Measurements from ENCODE around the gene DCAF5. TPM values are rescaled to one million over a fixed set of nuclear protein-coding genes. Genes with fewer than 3 reads are reported as not detected.
"Not testable (repeated sequence)": the region's sequence is repeated elsewhere in the genome, so short reads cannot be mapped to it uniquely, and the experiment has no call there.

The DCAF5 gene
- total and polyA plus RNA-seq, 2 of the 13 experiments (the other 11 are each of a cell fraction or from before 2014, with no cell fraction given) = 13.4 to 31.6 TPM

- BruUV-seq (replicated peaks); ATAC-seq; H3K36me3 ChIP-seq (replicated peaks in 1 of 2; ENCODE audit: control insufficient read depth in 1 of 2, insufficient read depth in 2 of 2, low read length in 2 of 2); H3K9me3 ChIP-seq (ENCODE audit: low read length); H3K9ac ChIP-seq (ENCODE audit: insufficient read depth, low read depth, low read length); H3K4me2 ChIP-seq (ENCODE audit: low read depth, low read length); H3K4me1 ChIP-seq (ENCODE audit: insufficient read depth, low read length); POLR2A ChIA-PET; CTCF ChIA-PET (ENCODE audit: low intra/inter-chr PET ratio, low total read pairs); H3K79me2 ChIP-seq (ENCODE audit: insufficient read depth, low read length); H3K4me3 ChIP-seq (replicated peaks in 1 of 3; ENCODE audit: insufficient read depth in 1 of 3, low read depth in 2 of 3, low read length in 3 of 3); in situ Hi-C loops (cut with HindIII; ENCODE audit: extremely low pct_ligation_motif_present, low pct_unique_long_range_greater_than_20kb); H4K20me1 ChIP-seq (ENCODE audit: insufficient read depth, low read length); H3K27ac ChIP-seq (ENCODE audit: extremely low read length, insufficient read depth, low read length); H2AFZ ChIP-seq (ENCODE audit: low read length); DNase-seq (ENCODE audit: low spot score); intact Hi-C loops (cut with micrococcal nuclease; ENCODE audit: unreplicated experiment); H3K27me3 ChIP-seq (ENCODE audit: control insufficient read depth in 1 of 2, insufficient read depth in 2 of 2, low read length in 2 of 2); FAIRE-seq: not testable (repeated sequence)
- 63% methylated on average over 8 of the region's 8 CpGs for WGBS (ENCODE audit: low lambda C conversion rate)
Observed at GRCh38 chr14:69022093-69022492, 130.8 kb downstream of the DCAF5 start.

- no peak overlapping the region for H2AFZ ChIP-seq (ENCODE audit: low read length)
- FAIRE-seq (no peak), ATAC-seq (no peak), DNase-seq (ENCODE audit: low spot score) (no peak)
- intact Hi-C loops (cut with micrococcal nuclease; ENCODE audit: unreplicated experiment) (no loop called here), in situ Hi-C loops (cut with HindIII; ENCODE audit: extremely low pct_ligation_motif_present, low pct_unique_long_range_greater_than_20kb) (no loop called here)
- no peaks in the 10 kb centered on the region for H4K20me1 ChIP-seq (ENCODE audit: insufficient read depth, low read length)
- ChIA-PET POLR2A (no interaction called here), CTCF (ENCODE audit: low intra/inter-chr PET ratio, low total read pairs) (no interaction called here)
- BruUV-seq (replicated peaks) = no TSS peak
- no peak overlapping the region for H3K9ac ChIP-seq (ENCODE audit: insufficient read depth, low read depth, low read length)
- no peaks in the 10 kb centered on the region for H3K79me2 ChIP-seq (ENCODE audit: insufficient read depth, low read length)
- TF ChIP-seq ZSCAN9 (CRISPR knock-in tag; IDR thresholded peaks at IDR 0.05; ENCODE audit: borderline replicate concordance) = no peak
- peak; percentile 98 for TF ChIP-seq HNRNPK (IDR thresholded peaks at IDR 0.05; ENCODE audit: low read depth, low read length, poor library complexity, severe bottlenecking)
- 0 out of 2 replicates have a peak, but pooled peaks have one; percentile 36 for TF ChIP-seq PCBP1 (IDR thresholded peaks at IDR 0.05; ENCODE audit: borderline replicate concordance, low read depth, low read length)
- H3K4me2 ChIP-seq (ENCODE audit: low read depth, low read length) = no peak overlapping the region
- H3K27me3 ChIP-seq (ENCODE audit: control insufficient read depth in 1 of 2, insufficient read depth in 2 of 2, low read length in 2 of 2) = no peaks in the 10 kb centered on the region
- H3K4me1 ChIP-seq (ENCODE audit: insufficient read depth, low read length) = peaks cover 27% of the 10 kb centered on the region
- no peaks in the 10 kb centered on the region for H3K36me3 ChIP-seq (replicated peaks in 1 of 2; ENCODE audit: control insufficient read depth in 1 of 2, insufficient read depth in 2 of 2, low read length in 2 of 2)
- H3K9me3 ChIP-seq (ENCODE audit: low read length) = no peaks in the 10 kb centered on the region
- H3K4me3 ChIP-seq (replicated peaks in 1 of 3; ENCODE audit: insufficient read depth in 1 of 3, low read depth in 2 of 3, low read length in 3 of 3) = no peak overlapping the region
- 36% methylated on average over 4 of the region's 4 CpGs for WGBS (ENCODE audit: low lambda C conversion rate)
- no peak overlapping the region for H3K27ac ChIP-seq (ENCODE audit: extremely low read length, insufficient read depth, low read length)
Observed at GRCh38 chr14:69017706-69018105, 135.2 kb downstream of the DCAF5 start.

All from HepG2 (cell line).